Measurements from ENCODE around the gene RIN3. TPM values are rescaled to one million over a fixed set of nuclear protein-coding genes. Genes with fewer than 3 reads are reported as not detected.

RIN3 gene
- total RNA-seq, 3 donors from 2014 or later = 10.7 to 19.7 (median 12.1) TPM

- intact Hi-C loops (cut with DNase I; ENCODE audit: low total_unique reads) = no loop called here
- no peak for DNase-seq (ENCODE audit: low spot score in 2 of 2)
- no peak for TF ChIP-seq POLR2A (IDR thresholded peaks at IDR 0.05)
- TF ChIP-seq CTCF (IDR thresholded peaks at IDR 0.05) = no peak
- peak overlapping the region; percentile 50 to 66 for H3K27ac ChIP-seq
- H3K9me3 ChIP-seq = no peaks in the 10 kb centered on the region
- no peak overlapping the region for H3K4me3 ChIP-seq
- no peaks in the 10 kb centered on the region for H3K36me3 ChIP-seq
- H3K4me1 ChIP-seq = no peaks in the 10 kb centered on the region
- H3K27me3 ChIP-seq = no peaks in the 10 kb centered on the region
These were observed 72.7 kb downstream of the RIN3 start for GRCh38 chr14:92585981-92586937.

- TF ChIP-seq POLR2A (IDR thresholded peaks at IDR 0.05) = no peak
- TF ChIP-seq CTCF (IDR thresholded peaks at IDR 0.05) = no peak
- no peak for TF ChIP-seq POLR2AphosphoS5 (IDR thresholded peaks at IDR 0.05)
- no peaks in the 10 kb centered on the region for H3K4me1 ChIP-seq
- H3K36me3 ChIP-seq = no peaks in the 10 kb centered on the region
- intact Hi-C loops (cut with DNase I; ENCODE audit: low total_unique reads) = no loop called here
- H3K27ac ChIP-seq = peak overlapping the region; percentile 50 to 66
- no peaks in the 10 kb centered on the region for H3K9me3 ChIP-seq
- DNase-seq (ENCODE audit: low spot score in 2 of 2) = no peak
- no peaks in the 10 kb centered on the region for H3K27me3 ChIP-seq
- no peak overlapping the region for H3K4me3 ChIP-seq
These were observed 73.5 kb downstream of the RIN3 start for GRCh38 chr14:92586963-92587699.

- intact Hi-C loops (cut with DNase I; ENCODE audit: low total_unique reads) = no loop called here
- Histone ChIP-seq H3K4me3 (no peak overlapping the region), H3K27ac (peak overlapping the region in 1 of 2 donors; percentile 66)
These were observed 74.1 kb downstream of the RIN3 start for GRCh38 chr14:92587700-92588085.

GRCh38 chr14:92589213-92589852, 75.8 kb downstream of the RIN3 start:
- Histone ChIP-seq H3K9me3 (no peaks in the 10 kb centered on the region), H3K4me1 (no peaks in the 10 kb centered on the region), H3K36me3 (no peaks in the 10 kb centered on the region), H3K27me3 (no peaks in the 10 kb centered on the region), H3K27ac (no peak overlapping the region), H3K4me3 (no peak overlapping the region)
- TF ChIP-seq CTCF (IDR thresholded peaks at IDR 0.05) = no peak
- no peak for TF ChIP-seq POLR2AphosphoS5 (IDR thresholded peaks at IDR 0.05)
- no peak for TF ChIP-seq POLR2A (IDR thresholded peaks at IDR 0.05)
- DNase-seq (ENCODE audit: low spot score in 2 of 2) = no peak
- intact Hi-C loops (cut with DNase I; ENCODE audit: low total_unique reads) = no loop called here

More at GRCh38 chr14:92587700-92588085, 74.1 kb downstream of the RIN3 start:
- Histone ChIP-seq H3K27me3 (no peaks in the 10 kb centered on the region), H3K4me1 (no peaks in the 10 kb centered on the region), H3K9me3 (no peaks in the 10 kb centered on the region), H3K36me3 (no peaks in the 10 kb centered on the region)
- no peak for DNase-seq (ENCODE audit: low spot score in 2 of 2)
- no peak for TF ChIP-seq POLR2AphosphoS5 (IDR thresholded peaks at IDR 0.05)
- TF ChIP-seq CTCF (IDR thresholded peaks at IDR 0.05) = no peak
- TF ChIP-seq POLR2A (IDR thresholded peaks at IDR 0.05) = no peak
